ENCODE results near the gene CD96.

CD96 gene

DNA sequence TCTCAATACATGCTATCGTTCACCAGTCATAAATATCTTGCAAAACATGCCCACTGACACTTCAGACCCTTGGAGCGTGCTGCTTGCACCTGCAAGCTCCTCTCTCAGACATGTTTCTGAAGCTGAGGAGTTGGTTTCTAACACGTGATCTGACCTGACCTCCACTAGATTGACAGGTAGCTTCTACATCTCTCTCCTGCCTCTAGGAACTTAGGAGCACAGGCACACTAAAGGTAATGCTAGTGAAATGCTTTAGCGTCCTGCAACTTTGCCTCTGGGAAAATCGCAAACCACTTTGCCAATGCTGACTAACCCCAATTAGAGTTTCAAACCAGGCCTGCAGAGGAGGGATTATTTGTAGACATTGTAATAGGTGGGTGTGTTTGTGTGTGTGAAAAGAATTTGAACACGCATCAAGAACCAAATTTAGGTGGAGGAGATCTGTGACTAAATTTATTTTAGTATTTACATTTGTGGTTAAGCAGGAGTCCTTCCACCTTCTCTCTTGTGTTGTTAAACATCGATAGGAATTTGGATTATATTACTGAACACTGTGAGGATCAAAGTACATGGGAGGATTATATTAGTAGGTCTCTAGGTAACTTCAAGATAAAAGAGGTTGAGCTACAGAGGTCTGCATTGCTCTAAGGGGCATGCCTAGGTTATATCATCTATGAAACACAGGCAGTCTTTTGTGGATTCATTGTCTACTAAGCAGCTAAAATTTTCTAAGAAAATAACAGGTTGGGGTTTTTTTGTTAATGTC, 139.8 kb downstream of the CD96 start:
- DNase-seq = no peak

GRCh38 chr3:111684640-111685039, 142.6 kb downstream of the CD96 start:
- no peak for DNase-seq

DNA sequence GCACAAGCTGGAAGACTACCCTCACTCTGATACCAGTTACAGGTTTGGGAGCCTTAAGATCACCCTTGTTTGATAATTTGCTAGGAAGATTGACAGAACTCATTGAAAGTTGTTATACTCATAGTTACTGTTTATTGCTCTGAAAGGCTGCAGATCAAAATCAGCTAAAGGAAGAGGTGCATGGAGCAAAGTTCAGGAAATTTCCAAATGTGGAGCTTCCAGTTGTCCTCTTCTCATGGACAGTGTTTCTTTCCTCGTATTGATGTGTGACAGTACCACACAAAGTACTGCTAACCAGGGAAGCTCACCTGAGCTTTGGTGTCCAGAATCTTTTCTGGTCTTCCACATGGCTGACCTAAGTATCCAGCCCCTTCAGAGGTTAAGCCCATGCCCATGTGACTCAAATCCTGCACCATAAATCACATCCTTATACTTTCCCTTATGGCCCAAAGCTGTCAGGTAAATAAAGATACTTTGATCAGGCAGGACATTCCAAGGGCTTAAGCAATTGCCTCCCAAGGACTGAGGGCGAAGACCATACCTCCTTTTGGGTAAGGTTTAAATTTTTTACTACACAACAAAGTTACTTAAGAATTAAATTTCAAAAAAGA, 146.3 kb downstream of the CD96 start:
- no peak for DNase-seq

DNA sequence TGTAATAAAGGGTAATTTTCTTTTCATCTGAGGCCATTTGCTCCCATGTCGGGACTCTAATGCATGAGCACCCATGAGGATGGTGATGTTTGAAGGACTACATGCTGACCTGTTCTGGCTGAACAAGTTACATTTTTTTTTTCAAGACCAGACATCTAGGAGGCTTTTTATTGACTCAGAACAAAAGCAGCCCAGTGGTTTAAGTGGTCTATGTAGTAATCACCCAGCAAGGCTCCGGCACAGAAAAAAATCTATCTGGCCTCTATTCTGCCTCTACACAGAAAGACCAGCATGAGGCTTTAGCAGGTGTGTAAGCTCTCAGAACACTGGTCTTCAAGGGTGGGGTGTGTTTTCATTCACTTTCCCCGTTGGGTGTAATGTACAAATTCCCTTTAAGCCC, 148.2 kb downstream of the CD96 start:
- DNase-seq = no peak

DNA sequence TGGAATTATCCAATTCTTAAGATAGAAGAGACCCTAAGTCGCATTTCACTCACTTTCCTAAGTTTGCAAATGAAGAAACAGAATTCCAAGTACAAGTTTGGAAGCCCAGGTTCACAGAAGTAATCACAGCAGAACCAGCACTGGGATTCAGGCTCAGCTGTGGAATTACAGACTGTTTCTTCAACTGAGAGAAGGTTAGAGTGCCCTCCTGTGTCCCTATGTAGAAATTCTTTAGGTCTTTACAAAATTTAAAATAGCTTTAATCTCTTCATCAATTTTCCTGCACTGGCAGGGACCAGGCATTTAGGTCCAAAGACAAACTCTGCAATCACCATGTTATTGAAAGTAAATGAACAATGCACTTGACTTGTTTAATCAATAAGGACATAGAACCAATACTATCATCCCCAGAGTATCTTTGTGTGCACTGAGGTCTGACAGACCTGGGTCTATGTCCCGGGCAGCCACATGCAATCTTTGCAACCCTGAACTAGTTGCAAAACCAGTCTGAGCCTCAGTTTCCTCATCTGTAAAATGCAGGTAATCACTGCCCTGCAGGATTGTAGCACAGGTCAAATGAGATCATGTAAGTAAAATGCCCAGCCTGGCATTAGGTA, 149.4 kb downstream of the CD96 start:
- DNase-seq = no peak

GRCh38 chr3:111692593-111693552, 150.9 kb downstream of the CD96 start:
- no peak for DNase-seq

DNA sequence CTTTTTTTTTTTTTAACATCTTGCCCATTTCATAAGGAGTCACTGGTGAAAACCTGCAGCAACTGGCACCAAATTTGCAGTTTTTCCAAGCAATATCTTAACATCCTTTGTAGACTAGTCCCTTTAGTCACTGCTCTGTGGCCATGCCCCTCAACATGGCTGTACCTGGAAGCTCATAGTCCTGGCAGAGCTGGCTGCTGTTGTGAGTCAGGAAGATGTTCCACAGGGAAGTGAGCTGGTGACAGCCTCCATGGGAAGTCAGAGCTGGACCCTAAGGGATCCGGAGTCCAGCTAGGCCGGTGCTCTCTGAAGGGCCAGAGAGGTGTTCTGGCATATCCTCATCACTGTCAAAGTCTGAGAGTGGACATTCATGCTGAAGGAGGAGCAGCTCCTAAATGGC, 152.5 kb downstream of the CD96 start:
- DNase-seq = no peak

- DNase-seq = no peak
Observed at GRCh38 chr3:111695636-111696117, 153.7 kb downstream of the CD96 start.

- no peak for DNase-seq
Observed at GRCh38 chr3:111700054-111700453, 158.1 kb downstream of the CD96 start.

GRCh38 chr3:111701292-111701906, 159.4 kb downstream of the CD96 start:
- no peak for DNase-seq
